ENCODE data around the gene ZNF786.

The ZNF786 gene

GRCh38 chr7:149028346-149029109 is 62.0 kb downstream of the ZNF786 start, which contains the start of gene PDIA4:
Gene PDIA4 (minus strand): TSS chr7:149028505. CDS start chr7:149028408, 97 bp downstream.
- DNase-seq, result peak; percentile 99

DNA sequence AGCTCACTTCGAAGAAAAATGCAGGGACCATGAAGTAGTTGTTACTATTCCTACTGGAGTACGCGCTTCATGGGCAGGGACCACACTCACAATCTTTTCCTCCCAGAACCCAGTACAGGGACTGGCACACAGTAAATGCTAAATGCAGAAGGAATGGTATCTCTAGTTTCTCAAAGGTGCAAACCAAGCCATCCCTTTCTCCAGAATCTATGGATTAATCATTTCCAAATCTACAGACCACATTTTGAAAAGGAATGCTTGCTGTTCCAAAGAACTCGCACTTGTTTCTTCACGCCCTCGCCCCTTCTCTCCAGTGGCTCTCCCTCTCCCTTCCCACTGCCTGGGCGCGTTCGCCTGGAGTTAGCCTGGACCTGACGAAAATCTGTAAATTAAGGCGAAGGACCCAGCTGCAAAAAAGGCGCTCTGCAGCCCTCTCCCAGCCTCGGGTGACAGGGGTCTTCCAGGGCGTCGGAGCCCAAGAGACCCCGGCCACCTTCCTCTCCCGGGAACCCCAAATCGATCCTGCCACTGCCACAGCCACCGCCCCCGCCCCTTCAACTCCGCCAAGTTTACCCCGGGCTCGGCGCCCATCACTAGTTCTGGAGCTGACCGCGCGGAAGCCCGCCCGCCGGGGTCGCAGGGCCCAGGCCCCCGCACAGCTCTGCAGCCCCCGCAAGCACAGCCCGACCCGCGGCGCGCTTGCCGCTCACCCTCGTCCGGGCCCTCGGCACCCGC is 62.7 kb downstream of the ZNF786 start:
- DNase-seq, result no peak

GRCh38 chr7:149027055-149027454 is 63.5 kb downstream of the ZNF786 start:
- DNase-seq, result no peak

- DNase-seq, result no peak
Observed at GRCh38 chr7:149023662-149024061, 66.9 kb downstream of the ZNF786 start.

DNA sequence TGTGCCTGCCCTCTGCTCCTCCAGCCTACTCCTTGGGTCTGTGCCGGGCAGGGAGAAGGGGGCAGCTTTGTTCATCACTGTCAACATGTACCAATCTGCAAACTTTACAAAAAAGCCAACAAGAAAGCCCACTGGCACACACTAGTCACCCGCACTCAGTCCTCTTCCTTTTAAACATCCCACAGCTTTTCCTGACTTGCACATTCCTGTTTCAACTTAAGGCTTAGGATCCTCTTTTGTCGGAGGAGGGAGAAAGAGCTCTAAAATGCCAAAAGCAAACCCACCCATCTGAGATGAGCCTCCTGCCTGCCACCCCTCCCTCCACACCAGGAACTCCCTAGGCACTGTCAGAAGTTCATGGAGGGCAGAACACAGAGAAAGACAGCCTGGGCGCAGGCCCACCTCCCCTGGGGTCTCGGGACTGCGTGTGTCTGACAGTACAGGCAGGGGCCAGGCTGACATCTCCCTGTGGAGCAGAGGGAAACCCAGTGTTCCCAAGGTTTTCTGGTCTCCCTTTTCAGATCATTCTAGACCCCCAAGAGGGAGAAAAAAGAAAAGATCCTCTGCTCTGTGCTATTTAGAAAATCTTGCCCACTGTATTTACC is 67.7 kb downstream of the ZNF786 start:
- no peak for DNase-seq

GRCh38 chr7:149021725-149022062 is 68.8 kb downstream of the ZNF786 start:
- DNase-seq, result no peak

DNA sequence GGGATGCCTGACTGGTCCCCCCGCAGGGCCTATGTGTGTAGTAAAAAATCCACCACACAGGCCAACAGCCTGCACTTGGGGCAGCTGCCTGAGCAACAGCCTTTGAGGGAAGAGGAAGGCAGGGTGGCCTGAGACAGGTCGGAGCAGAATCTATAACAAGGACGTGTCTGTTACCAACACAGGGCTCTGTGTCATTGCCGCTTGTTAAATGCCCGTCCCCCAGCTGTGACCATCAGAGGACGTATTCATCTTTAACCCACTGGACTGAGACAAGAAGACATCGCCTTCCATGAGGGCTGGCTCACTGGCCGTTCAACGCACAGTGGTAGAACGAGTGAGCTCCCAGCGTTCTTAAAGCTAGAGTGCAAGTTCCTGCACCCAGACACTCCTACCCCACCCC is 70.0 kb downstream of the ZNF786 start:
- no peak for DNase-seq
